IPS DF 6.9 (cell line): ENCODE results near the gene PROSER2.

Source experiments
- DNase-seq: peaks from one replicate; pipeline ENCODE4 v3.0.0-alpha.2; 2013; ENCODE audit warnings: low read depth, low spot score
- H3K27ac ChIP-seq: one replicate; pipeline ENCODE4 v1.5.1; 2013; ENCODE audit warnings: low read length, control low read depth
- H3K27me3 ChIP-seq: 2 replicates; pipeline ENCODE4 v1.6.1; 2013; ENCODE audit warnings: mild to moderate bottlenecking, low read length; ENCODE audit not compliant: control insufficient read depth, insufficient read depth
- H3K36me3 ChIP-seq: 2 replicates; pipeline ENCODE4 v1.6.1; 2013; ENCODE audit warnings: low read length; ENCODE audit not compliant: control insufficient read depth, insufficient read depth
- H3K4me1 ChIP-seq: 2 replicates; pipeline ENCODE4 v1.6.1; 2013; ENCODE audit warnings: low read length; ENCODE audit not compliant: control insufficient read depth, insufficient read depth
- H3K4me3 ChIP-seq: 2 replicates; pipeline ENCODE4 v1.5.1; 2013; ENCODE audit warnings: mild to moderate bottlenecking, low read length
- H3K9me3 ChIP-seq: 2 replicates; pipeline ENCODE4 v1.6.1; 2013; ENCODE audit warnings: low read length, inconsistent platforms; ENCODE audit not compliant: control insufficient read depth, insufficient read depth
- WGBS: extraction: QIAGEN DNeasy Blood & Tissue Kit; methylation state at CpG from one replicate; pipeline ENCODE4 v1.1.7; 2013; ENCODE audit warnings: mixed read lengths, missing lambda C conversion rate; ENCODE audit not compliant: insufficient read length, insufficient coverage; 5-methylcytosine and 5-hydroxymethylcytosine counted together

The PROSER2 gene

GRCh38 chr10:11804336-11804735, 18.8 kb upstream of the PROSER2 start:
- Histone ChIP-seq H3K27me3 (no peaks in the 10 kb centered on the region), H3K36me3 (no peaks in the 10 kb centered on the region; the same call in 1 of the 2 replicates), H3K27ac (no peak overlapping the region), H3K4me3 (no peak overlapping the region), H3K4me1 (0 out of 2 replicates have a peak, but pooled peaks cover 2% of the 10 kb centered on the region), H3K9me3 (no peaks in the 10 kb centered on the region)
- DNase-seq, result no peak
- WGBS, result no CpG with 5 or more reads among the region's 16 CpGs

GRCh38 chr10:11805792-11806191, 17.4 kb upstream of the PROSER2 start:
- Histone ChIP-seq H3K27me3 (no peaks in the 10 kb centered on the region), H3K4me3 (no peak overlapping the region), H3K27ac (no peak overlapping the region), H3K4me1 (0 out of 2 replicates have a peak, but pooled peaks cover 2% of the 10 kb centered on the region), H3K36me3 (no peaks in the 10 kb centered on the region; the same call in 1 of the 2 replicates), H3K9me3 (no peaks in the 10 kb centered on the region)
- no peak for DNase-seq
- WGBS, result no CpG with 5 or more reads among the region's 4 CpGs

GRCh38 chr10:11806706-11807105, 16.4 kb upstream of the PROSER2 start:
- DNase-seq, result no peak
- Histone ChIP-seq H3K27me3 (no peaks in the 10 kb centered on the region), H3K4me3 (no peak overlapping the region), H3K36me3 (no peaks in the 10 kb centered on the region; the same call in 1 of the 2 replicates), H3K27ac (no peak overlapping the region), H3K4me1 (0 out of 2 replicates have a peak, but pooled peaks cover 2% of the 10 kb centered on the region), H3K9me3 (no peaks in the 10 kb centered on the region)
- WGBS, result no CpG with 5 or more reads among the region's 6 CpGs

- Histone ChIP-seq H3K36me3 (no peaks in the 10 kb centered on the region; the same call in 1 of the 2 replicates), H3K4me3 (no peak overlapping the region), H3K27me3 (no peaks in the 10 kb centered on the region), H3K9me3 (no peaks in the 10 kb centered on the region), H3K4me1 (0 out of 2 replicates have a peak, but pooled peaks cover 2% of the 10 kb centered on the region), H3K27ac (no peak overlapping the region)
- WGBS, result 100% methylated on average over 2 of the region's 5 CpGs
- no peak for DNase-seq
Measured at GRCh38 chr10:11808808-11809207, 14.3 kb upstream of the PROSER2 start.

- Histone ChIP-seq H3K9me3 (no peaks in the 10 kb centered on the region), H3K36me3 (no peaks in the 10 kb centered on the region), H3K27ac (no peak overlapping the region), H3K4me3 (no peak overlapping the region), H3K27me3 (no peaks in the 10 kb centered on the region), H3K4me1 (0 out of 2 replicates have a peak, but pooled peaks cover 2% of the 10 kb centered on the region)
- WGBS, result no CpG with 5 or more reads among the region's 13 CpGs
- no peak for DNase-seq
Measured at GRCh38 chr10:11810313-11810766, 12.8 kb upstream of the PROSER2 start.

- no peaks in the 10 kb centered on the region for H3K36me3 ChIP-seq
- H3K4me3 ChIP-seq, result no peak overlapping the region
- no CpG with 5 or more reads among the region's 6 CpGs for WGBS
- 0 out of 2 replicates have a peak, but pooled peaks cover 2% of the 10 kb centered on the region for H3K4me1 ChIP-seq
- no peaks in the 10 kb centered on the region for H3K9me3 ChIP-seq
- no peak overlapping the region for H3K27ac ChIP-seq
- no peaks in the 10 kb centered on the region for H3K27me3 ChIP-seq
- no peak for DNase-seq
Measured at GRCh38 chr10:11810973-11811372, 12.2 kb upstream of the PROSER2 start.

- H3K27me3 ChIP-seq, result no peaks in the 10 kb centered on the region
- DNase-seq, result no peak
- 0 out of 2 replicates have a peak, but pooled peaks cover 2% of the 10 kb centered on the region for H3K4me1 ChIP-seq
- H3K27ac ChIP-seq, result no peak overlapping the region
- no CpG with 5 or more reads among the region's 7 CpGs for WGBS
- H3K9me3 ChIP-seq, result no peaks in the 10 kb centered on the region
- no peaks in the 10 kb centered on the region for H3K36me3 ChIP-seq
- no peak overlapping the region for H3K4me3 ChIP-seq
Measured at GRCh38 chr10:11813177-11813576, 10.0 kb upstream of the PROSER2 start.

GRCh38 chr10:11813855-11814567, 9.1 kb upstream of the PROSER2 start:
- no peak for DNase-seq
- H3K27me3 ChIP-seq, result no peaks in the 10 kb centered on the region
- H3K36me3 ChIP-seq, result no peaks in the 10 kb centered on the region
- WGBS, result no CpG with 5 or more reads among the region's 13 CpGs
- H3K27ac ChIP-seq, result no peak overlapping the region
- H3K4me3 ChIP-seq, result no peak overlapping the region
- no peaks in the 10 kb centered on the region for H3K9me3 ChIP-seq
- H3K4me1 ChIP-seq, result 0 out of 2 replicates have a peak, but pooled peaks cover 2% of the 10 kb centered on the region

- no peak for DNase-seq
- Histone ChIP-seq H3K4me3 (no peak overlapping the region), H3K27ac (no peak overlapping the region), H3K4me1 (no peaks in the 10 kb centered on the region), H3K36me3 (no peaks in the 10 kb centered on the region), H3K9me3 (no peaks in the 10 kb centered on the region), H3K27me3 (no peaks in the 10 kb centered on the region)
- no CpG with 5 or more reads among the region's 3 CpGs for WGBS
Measured at GRCh38 chr10:11819027-11819426, 4.1 kb upstream of the PROSER2 start.

GRCh38 chr10:11822026-11822756, 965 bp upstream of the PROSER2 start:
- no peak overlapping the region for H3K4me3 ChIP-seq
- DNase-seq, result no peak
- H3K36me3 ChIP-seq, result no peaks in the 10 kb centered on the region
- no peaks in the 10 kb centered on the region for H3K4me1 ChIP-seq
- H3K27ac ChIP-seq, result no peak overlapping the region
- 0 out of 2 replicates have a peak, but pooled peaks cover 1% of the 10 kb centered on the region for H3K27me3 ChIP-seq
- WGBS, result no CpG with 5 or more reads among the region's 5 CpGs
- H3K9me3 ChIP-seq, result no peaks in the 10 kb centered on the region
